Measurements from ENCODE around the gene COX6A1. TPM values are rescaled to one million over a fixed set of nuclear protein-coding genes. Genes with fewer than 3 reads are reported as not detected.
"Not testable (repeated sequence)": the region's sequence is repeated elsewhere in the genome, so short reads cannot be mapped to it uniquely, and the experiment has no call there.

Gene COX6A1
- polyA plus RNA-seq, 1 donor: 260 TPM

DNA sequence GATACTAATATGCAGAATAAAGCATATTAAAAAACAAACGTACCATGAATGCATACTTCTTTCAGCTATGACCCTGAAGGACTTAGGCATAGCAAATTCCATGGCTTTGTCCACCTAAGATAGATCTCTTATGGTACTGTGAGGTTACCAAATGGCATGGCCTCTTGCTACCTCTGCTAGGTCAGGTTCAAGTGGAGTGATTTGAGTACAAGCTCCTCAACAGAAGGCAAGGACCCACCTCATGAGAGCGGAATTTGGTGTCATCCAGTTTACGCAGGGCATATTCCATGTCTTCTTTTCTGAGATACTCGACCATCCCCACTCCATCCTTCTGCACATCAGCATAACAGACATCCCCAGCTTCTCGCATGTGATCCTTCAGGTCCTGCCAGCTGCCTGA lies 25.8 kb downstream of the COX6A1 start:
- DNase-seq: no peak

GRCh38 chr12:120465756-120466155 lies 27.8 kb downstream of the COX6A1 start:
- no peak for DNase-seq

DNA sequence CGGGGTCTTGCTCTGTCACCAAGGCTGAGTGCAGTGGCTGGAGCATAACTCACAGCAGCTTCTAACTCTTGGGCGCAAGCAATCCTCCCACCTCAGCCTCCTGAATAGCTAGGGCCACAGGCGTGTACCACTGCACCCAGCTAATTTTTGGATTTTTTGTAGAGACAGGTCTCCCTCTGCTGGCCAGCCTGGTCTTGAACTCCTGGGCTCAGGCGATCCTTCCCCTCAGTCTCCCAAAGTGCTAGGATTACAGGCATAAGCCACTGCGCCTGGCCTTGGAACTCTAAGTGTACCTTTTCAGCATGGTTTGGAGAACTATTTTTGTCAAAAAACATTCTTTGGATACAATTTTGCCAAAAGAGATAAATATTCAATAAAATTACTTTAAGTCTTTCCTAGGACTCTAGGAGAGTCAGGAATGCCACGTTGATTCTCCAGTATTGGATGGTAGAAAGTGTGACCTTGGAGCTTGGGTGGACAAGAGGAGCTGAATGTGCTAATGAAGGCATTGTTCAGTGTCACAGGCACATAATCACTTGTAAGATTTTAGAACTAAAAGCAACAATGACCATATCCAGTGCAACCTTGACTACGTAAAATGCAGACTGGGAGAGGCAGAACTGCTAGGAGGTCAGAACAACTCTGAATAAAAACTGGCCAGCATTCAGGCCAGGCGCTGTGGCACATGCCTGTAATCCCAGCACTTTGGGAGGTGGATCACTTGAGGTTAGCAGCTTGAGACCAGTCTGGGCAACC lies 28.8 kb downstream of the COX6A1 start:
- no peak for DNase-seq

- DNase-seq: no peak
Observed at GRCh38 chr12:120467439-120467838, 29.5 kb downstream of the COX6A1 start.

GRCh38 chr12:120468325-120468820 lies 30.5 kb downstream of the COX6A1 start:
- DNase-seq: peak; percentile 38

DNA sequence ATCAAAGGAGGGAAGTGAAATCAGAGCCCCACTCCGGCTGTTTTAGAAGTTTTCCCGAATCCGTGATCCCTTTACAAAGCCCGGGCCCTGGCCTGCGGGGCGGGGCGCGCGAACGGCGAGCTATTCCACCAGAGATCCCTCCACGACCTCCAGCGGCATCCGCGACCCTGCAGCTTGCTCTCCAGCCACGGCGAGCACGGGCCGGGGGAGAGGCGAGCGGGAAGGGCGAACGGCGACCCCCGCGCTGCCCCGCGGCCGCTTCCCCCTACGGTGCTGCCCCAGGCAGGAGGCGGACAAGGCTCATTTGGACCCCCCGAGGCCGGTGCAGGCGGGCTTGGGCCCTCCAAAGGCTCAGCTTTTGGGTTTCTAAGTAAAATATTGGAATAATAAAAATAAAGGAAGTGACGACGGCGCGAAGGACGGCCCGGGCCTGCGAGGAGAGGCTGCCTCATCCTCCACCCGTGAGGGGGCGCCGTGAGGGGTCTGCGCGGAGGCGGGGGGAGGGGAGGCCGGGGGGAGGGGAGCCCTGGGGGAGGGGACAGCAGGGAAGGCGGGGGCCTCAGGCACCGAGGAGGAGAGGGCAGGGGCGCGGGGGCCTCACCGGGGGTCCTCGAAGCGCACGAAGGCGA lies 31.0 kb downstream of the COX6A1 start:
- DNase-seq: peak; percentile 51

- peak; percentile 96 for DNase-seq
Observed at GRCh38 chr12:120469450-120470149, 31.7 kb downstream of the COX6A1 start, which contains the start of gene SRSF9. SRSF9 (minus strand) TSS chr12:120469748; CDS start chr12:120469609, 139 bp downstream.

DNA sequence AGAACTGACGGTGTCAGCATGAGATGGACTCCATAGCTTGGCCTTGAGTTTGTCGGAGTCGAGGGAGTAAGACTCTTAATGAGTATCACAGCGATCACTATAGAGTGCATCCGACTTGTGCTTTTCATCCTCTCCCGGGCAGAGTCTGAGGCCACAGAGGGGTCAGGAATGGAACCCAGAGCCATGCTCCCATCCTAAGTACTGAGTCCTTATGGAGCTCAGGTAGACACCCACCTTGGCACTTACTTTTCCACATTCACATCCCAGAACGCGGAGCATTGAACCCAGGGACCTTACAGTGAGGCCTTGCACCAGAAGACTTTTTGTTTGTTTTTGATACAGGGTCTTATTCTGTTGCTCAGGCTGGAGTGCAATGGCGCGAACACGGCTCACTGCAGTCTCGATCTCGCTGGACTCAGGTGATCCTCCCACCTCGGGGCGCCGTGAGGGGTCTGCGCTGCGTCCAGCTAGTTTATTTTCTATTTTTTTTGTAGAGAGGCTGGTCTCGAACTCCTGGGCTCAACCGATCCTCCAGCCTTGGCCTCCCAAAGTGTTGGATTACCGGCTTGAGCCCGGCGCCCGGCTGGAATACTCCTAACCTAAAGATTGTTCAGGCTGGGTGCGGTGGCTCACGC lies 32.4 kb downstream of the COX6A1 start:
- no peak for DNase-seq

DNA sequence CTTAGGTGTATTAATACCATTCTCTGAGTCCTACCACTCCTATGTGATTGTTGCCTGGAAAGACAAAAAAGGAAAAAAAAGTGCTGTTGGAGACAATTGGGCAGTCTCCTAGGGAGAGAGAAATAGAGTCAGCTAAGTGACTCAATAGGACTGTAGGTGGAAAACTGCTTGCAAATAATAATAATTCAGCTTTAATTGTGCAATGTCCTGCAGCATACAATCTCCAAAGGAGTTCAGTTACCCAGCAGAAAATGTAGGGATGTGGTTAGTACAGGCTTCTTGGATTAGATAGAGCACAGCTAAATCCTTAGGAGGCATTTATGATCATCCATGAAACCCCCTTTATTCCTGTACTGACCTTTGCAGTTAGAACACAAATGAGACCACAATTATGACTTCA lies 34.6 kb downstream of the COX6A1 start:
- DNase-seq: no peak

- no peak for DNase-seq
Observed at GRCh38 chr12:120473807-120474615, 36.1 kb downstream of the COX6A1 start.

GRCh38 chr12:120474616-120474960 lies 36.7 kb downstream of the COX6A1 start:
- peak; percentile 50 for DNase-seq

DNA sequence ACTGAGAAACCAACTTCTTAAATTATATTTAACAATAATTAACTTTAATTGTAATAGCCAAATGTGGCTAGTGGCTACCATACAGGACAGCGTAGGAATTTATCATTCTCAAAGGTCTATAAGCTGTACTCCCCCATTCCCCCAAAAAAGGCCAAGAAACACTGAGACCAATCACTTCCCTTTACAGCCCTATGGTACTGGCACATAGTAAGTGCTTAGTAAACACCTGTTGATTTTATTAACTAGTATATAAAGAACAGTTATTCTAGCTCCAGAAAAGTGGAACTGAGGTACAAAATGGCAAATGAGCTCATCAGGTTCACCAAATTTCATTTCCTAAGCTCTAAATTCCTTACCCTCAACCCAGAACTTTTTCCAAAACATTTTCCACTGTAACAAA lies 37.7 kb downstream of the COX6A1 start:
- no peak for DNase-seq

GRCh38 chr12:120479458-120479857 lies 41.5 kb downstream of the COX6A1 start:
- DNase-seq: no peak

DNA sequence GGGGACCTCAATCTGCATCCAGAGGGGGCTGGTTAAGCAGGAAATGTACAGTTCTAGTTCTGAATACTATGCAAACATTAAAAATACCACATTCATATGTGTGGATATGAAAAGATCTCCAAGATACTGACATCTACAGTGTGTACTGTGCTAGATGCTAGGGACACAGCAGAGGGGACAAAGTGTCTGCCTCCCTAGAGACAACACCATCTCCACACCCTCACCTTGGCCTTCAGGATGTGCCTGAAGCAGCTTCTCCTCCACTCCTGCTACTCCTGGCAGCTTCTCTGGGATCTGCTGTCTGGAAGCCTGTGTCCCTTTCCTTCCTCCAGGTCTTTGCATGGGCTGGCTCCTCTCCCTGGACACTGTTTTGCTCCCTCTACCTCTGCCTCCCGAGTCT lies 42.3 kb downstream of the COX6A1 start:
- DNase-seq: no peak

- no peak for DNase-seq
Observed at GRCh38 chr12:120481022-120481767, 43.3 kb downstream of the COX6A1 start.

DNA sequence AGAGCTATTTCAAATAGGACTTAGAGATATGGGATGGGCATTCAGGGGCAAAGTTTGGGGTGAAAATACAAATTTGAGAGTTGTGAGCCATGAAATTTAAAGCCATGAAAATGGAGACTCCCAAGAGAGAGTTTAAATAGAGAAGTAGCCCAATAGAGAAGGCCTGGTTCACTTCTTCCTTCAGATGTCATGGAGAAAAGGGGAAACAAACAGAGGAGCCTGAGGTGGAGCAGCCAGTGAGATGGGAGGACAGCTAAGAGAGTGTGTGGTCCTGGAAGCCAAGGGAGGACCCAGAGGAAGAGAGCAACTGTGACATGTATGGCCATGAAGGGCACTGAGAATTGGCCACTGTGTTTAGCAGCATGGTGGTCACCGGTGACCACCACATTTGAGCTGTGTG lies 45.7 kb downstream of the COX6A1 start:
- no peak for DNase-seq

DNA sequence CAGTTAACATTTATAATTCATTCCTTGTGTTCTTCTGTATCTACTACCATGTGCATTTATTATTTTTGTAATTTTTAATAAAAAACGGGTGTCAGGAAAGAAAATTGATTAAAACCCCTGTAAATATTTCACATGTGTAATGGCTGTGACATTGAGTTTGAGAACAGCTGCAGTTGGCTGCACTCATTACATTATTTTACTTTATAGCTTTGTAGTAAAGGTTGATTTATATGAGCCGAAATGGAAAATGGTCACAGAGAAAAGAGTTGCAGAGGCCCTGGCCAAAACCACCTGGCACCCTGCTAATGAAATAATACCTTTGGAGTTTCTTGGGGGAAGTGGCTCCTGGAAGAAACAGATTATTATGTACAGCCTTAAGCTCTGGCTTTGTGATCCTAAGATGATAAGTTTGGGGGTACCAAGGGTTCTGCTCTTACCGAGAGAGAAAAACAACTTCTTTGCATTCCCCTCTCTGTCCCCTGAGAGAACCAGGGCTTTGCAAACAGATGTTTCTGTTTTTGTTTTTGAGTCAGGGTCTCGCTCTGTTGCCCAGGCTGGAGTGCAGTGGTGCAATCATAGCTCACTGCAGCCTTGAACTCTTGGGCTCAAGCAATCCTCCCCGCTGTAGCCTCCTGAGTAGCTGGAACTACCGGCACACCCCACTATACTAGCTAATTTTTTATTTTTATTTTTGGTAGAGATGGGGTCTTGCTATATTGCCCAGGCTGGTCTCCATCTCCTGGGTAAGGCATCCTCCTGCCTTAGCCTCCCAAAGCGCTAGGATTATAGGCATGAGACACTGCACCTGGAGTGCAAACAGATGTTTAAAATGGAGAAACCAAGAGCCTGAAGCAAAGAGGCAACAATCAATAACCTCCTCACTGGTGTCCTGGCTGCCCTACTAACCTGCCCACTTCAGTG lies 48.3 kb downstream of the COX6A1 start:
- DNase-seq: peak; percentile 21

DNA sequence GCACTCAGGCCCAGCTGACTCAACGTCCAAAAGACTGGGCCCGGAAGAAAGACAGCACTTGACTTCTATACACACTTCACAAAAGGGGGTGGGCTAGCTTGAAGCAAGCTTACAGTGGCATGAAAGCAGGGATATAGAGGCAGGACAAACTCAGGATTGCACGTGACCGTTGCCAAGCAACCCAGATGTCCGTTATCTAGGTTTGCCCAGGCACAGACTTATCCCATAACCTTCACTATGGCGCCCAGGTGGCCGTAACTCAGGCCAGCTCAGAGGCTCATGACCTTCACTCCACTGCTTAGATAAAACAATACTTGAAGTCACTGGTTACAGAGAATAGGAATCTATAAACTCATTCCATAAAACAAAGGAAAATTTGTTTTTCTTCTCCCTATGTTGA lies 49.6 kb downstream of the COX6A1 start:
- DNase-seq: not testable (repeated sequence)

GRCh38 chr12:120488057-120488640 lies 50.2 kb downstream of the COX6A1 start:
- DNase-seq: no peak
